GM23248 (cell line): ENCODE data around the gene TPCN1.

ENCODE experiments used
- EZH2 ChIP-seq: fragments of 200-600 bp; sonication (generic); IDR thresholded peaks from 2 replicates; pipeline ENCODE4 v1.6.1; 2018; ENCODE audit warnings: antibody characterized with exemption, mild to moderate bottlenecking; ENCODE audit not compliant: insufficient read depth, poor library complexity, severe bottlenecking
- EZH2phosphoT487 ChIP-seq: fragments of 200-600 bp; sonication (generic); IDR thresholded peaks from 2 replicates; pipeline ENCODE4 v1.6.1; 2018; ENCODE audit warnings: antibody characterized with exemption, moderate library complexity, mild to moderate bottlenecking, low read depth; ENCODE audit not compliant: insufficient read depth

DNA sequence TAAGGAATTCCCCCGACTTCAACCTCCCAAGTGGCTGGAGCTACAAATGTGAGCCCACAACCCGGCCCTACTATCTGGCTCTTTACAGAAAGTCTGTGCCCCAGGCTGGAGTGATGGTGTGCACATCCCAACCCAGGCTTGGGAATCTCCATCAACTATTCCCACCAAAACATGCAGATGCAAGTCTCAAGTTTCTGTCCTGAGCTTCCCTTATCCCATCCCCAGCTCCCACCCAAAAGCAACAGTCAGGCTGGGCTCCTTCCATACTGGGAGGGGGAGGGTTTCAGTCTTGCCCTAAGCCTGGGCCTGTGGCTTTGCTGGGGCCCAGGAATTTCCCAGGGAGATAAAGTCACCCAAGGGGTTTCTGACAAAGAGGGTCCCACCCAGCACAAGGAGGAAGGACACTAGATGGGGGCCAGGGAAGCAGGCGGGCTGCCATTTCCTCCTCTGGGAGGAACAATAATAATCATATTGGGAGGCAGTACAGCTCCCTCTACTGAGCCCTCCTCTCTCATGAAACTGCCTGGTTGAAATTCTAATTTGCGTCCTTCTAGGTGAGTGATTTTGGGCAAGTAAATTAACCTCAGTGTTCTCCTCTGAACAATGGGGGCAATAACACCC lies 105.6 kb downstream of the TPCN1 start:
- TF ChIP-seq EZH2 (no peak), EZH2phosphoT487 (no peak)
